H1 (cell line): Measurements from ENCODE around the gene HPRT1. TPM values are rescaled to one million over a fixed set of nuclear protein-coding genes. Genes with fewer than 3 reads are reported as not detected.

ENCODE experiments used
- CTCF ChIA-PET: fragments of 300-600 bp; sonication (Branson Sonifier 250); formaldehyde crosslinking; loops from one replicate; lab custom pipeline; 2021; ENCODE audit not compliant: partially characterized antibody; lab: Charles Lee
- POLR2A ChIA-PET: fragments of 300-600 bp; sonication (Branson Sonifier 250); formaldehyde crosslinking; loops from one replicate; lab custom pipeline; 2021; ENCODE audit warnings: inconsistent platforms; ENCODE audit not compliant: partially characterized antibody; lab: Charles Lee
- DNase-seq, 2 experiments: peaks; one replicate each; pipeline versions ENCODE4 v3.0.0 to v3.0.0-alpha.2; 2010 to 2022; ENCODE audit warnings: low spot score in 2 of 2, low read depth in 1 of 2, mixed read lengths in 1 of 2
- FAIRE-seq: peaks from 2 replicates; lab custom pipeline; 2011; peaks lifted over from hg19 to GRCh38; lab: Jason Lieb, UNC
- H2AFZ ChIP-seq: 2 replicates; pipeline ENCODE4 v1.8.1; 2012; ENCODE audit warnings: low read length, inconsistent platforms
- H2AK5ac ChIP-seq: 2 replicates; pipeline ENCODE4 v1.6.1; 2013; ENCODE audit warnings: low read depth, low read length
- H2BK120ac ChIP-seq: replicated peaks from 2 replicates; pipeline ENCODE3; 2013; ENCODE audit warnings: low read depth, low read length, inconsistent platforms
- H2BK12ac ChIP-seq: 2 replicates; pipeline ENCODE4 v1.6.1; 2013; ENCODE audit warnings: low read depth, low read length
- H2BK15ac ChIP-seq: 2 replicates; pipeline ENCODE4 v1.6.1; 2013; ENCODE audit warnings: low read length
- H2BK20ac ChIP-seq: 2 replicates; pipeline ENCODE4 v1.6.1; 2013; ENCODE audit warnings: low read length
- H2BK5ac ChIP-seq: 2 replicates; pipeline ENCODE4 v1.6.1; 2013; ENCODE audit warnings: low read depth, low read length
- H3K14ac ChIP-seq: 2 replicates; pipeline ENCODE4 v1.6.1; 2013; ENCODE audit warnings: inconsistent platforms; ENCODE audit not compliant: insufficient read length
- H3K18ac ChIP-seq: 2 replicates; pipeline ENCODE4 v1.6.1; 2013; ENCODE audit warnings: low read length; ENCODE audit errors: extremely low read depth
- H3K23ac ChIP-seq: 2 replicates; pipeline ENCODE4 v1.6.1; 2013; ENCODE audit warnings: inconsistent platforms; ENCODE audit not compliant: insufficient read length
- H3K23me2 ChIP-seq: 2 replicates; pipeline ENCODE4 v1.6.1; 2013; ENCODE audit warnings: low read depth, low read length
- H3K27ac ChIP-seq: 2 replicates; pipeline ENCODE4 v1.6.1; 2011; ENCODE audit warnings: low read depth, low read length, inconsistent platforms
- H3K27me3 ChIP-seq, 4 experiments: replicated peaks in 1 of 4; 1 replicate in 1 of 4; 2 replicates in 3 of 4; pipeline versions ENCODE4 v1.6.1 to v1.8.1; 2011 to 2013; ENCODE audit warnings: low read length in 3 of 4, mild to moderate bottlenecking in 3 of 4, inconsistent platforms in 2 of 4, mixed read lengths in 2 of 4, moderate library complexity in 1 of 4; ENCODE audit not compliant: control insufficient read depth in 3 of 4, insufficient read depth in 3 of 4; ENCODE audit errors: extremely low read depth in 1 of 4
- H3K36me3 ChIP-seq, 4 experiments: 2 replicates each; pipeline versions ENCODE4 v1.6.1 to v1.8.1; 2011 to 2013; ENCODE audit warnings: mild to moderate bottlenecking in 4 of 4, low read length in 3 of 4, moderate library complexity in 2 of 4, control low read depth in 1 of 4, inconsistent platforms in 1 of 4; ENCODE audit not compliant: insufficient read depth in 4 of 4, control insufficient read depth in 2 of 4
- H3K4ac ChIP-seq: replicated peaks from 2 replicates; pipeline ENCODE3; 2013; ENCODE audit warnings: low read length, low read depth, mixed read lengths, inconsistent platforms; ENCODE audit not compliant: insufficient read length
- H3K4me1 ChIP-seq, 4 experiments: replicated peaks in 1 of 4; 1 replicate in 1 of 4; 2 replicates in 3 of 4; pipeline versions ENCODE4 v1.6.1 to v1.8.1; 2011 to 2013; ENCODE audit warnings: low read length in 3 of 4, inconsistent platforms in 2 of 4, mixed read lengths in 1 of 4; ENCODE audit not compliant: insufficient read depth in 4 of 4, control insufficient read depth in 3 of 4
- H3K4me2 ChIP-seq, 2 experiments: 2 replicates each; pipeline versions ENCODE4 v1.6.1 to v1.8.1; 2011 to 2013; ENCODE audit warnings: low read depth in 2 of 2, low read length in 2 of 2, control low read depth in 1 of 2, inconsistent platforms in 1 of 2, mild to moderate bottlenecking in 1 of 2; ENCODE audit not compliant: insufficient read depth in 1 of 2
- H3K4me3 ChIP-seq, 4 experiments: fragments of 200-600, 300-600 bp in 1 of 4; sonication (generic), shearing (Covaris generic), sonication (Bioruptor Twin) in 1 of 4; 2 replicates each; pipeline versions ENCODE4 v1.5.1 to v1.8.1; 2011 to 2016; ENCODE audit warnings: low read length in 4 of 4, low read depth in 3 of 4, control low read depth in 2 of 4, inconsistent platforms in 2 of 4, mild to moderate bottlenecking in 2 of 4, mixed read lengths in 1 of 4, moderate library complexity in 1 of 4; ENCODE audit not compliant: insufficient read depth in 2 of 4; ENCODE audit errors: extremely low read depth in 1 of 4
- H3K56ac ChIP-seq: replicated peaks from 2 replicates; pipeline ENCODE3; 2013; ENCODE audit warnings: low read depth, mild to moderate bottlenecking, mixed read lengths, low read length, inconsistent platforms; ENCODE audit not compliant: insufficient read length
- H3K79me1 ChIP-seq: 2 replicates; pipeline ENCODE4 v1.6.1; 2013; ENCODE audit warnings: low read depth, low read length, control low read depth
- H3K79me2 ChIP-seq, 2 experiments: 2 replicates each; pipeline versions ENCODE4 v1.6.1 to v1.8.1; 2012 to 2013; ENCODE audit warnings: low read length in 2 of 2, mild to moderate bottlenecking in 2 of 2, inconsistent platforms in 1 of 2; ENCODE audit not compliant: insufficient read depth in 2 of 2, control insufficient read depth in 1 of 2
- H3K9ac ChIP-seq, 4 experiments: replicated peaks in 1 of 4; 1 replicate in 1 of 4; 2 replicates in 3 of 4; pipeline versions ENCODE4 v1.6.1 to v1.8.1; 2011 to 2013; ENCODE audit warnings: low read depth in 3 of 4, low read length in 3 of 4, control low read depth in 2 of 4, mild to moderate bottlenecking in 2 of 4, moderate library complexity in 2 of 4, inconsistent platforms in 1 of 4; ENCODE audit errors: extremely low read depth in 1 of 4
- H3K9me3 ChIP-seq, 2 experiments: 2 replicates each; pipeline versions ENCODE4 v1.6.1 to v1.8.1; 2012 to 2013; ENCODE audit warnings: mild to moderate bottlenecking in 2 of 2, moderate library complexity in 2 of 2, control low read depth in 1 of 2, inconsistent platforms in 1 of 2, low read depth in 1 of 2, low read length in 1 of 2, mixed read lengths in 1 of 2; ENCODE audit not compliant: insufficient read depth in 2 of 2
- H4K20me1 ChIP-seq, 2 experiments: replicated peaks in 1 of 2; 2 replicates each; pipeline versions ENCODE3 to v1.8.1; 2011 to 2013; ENCODE audit warnings: inconsistent platforms in 2 of 2, low read length in 2 of 2, mild to moderate bottlenecking in 1 of 2; ENCODE audit not compliant: insufficient read depth in 2 of 2, control insufficient read depth in 1 of 2
- H4K5ac ChIP-seq: 2 replicates; pipeline ENCODE4 v1.6.1; 2013; ENCODE audit warnings: low read length, low read depth, mixed read lengths, inconsistent platforms; ENCODE audit not compliant: insufficient read length
- H4K8ac ChIP-seq: 2 replicates; pipeline ENCODE4 v1.8.0; 2013; ENCODE audit warnings: mild to moderate bottlenecking, moderate library complexity, low read length, inconsistent platforms; ENCODE audit not compliant: insufficient read depth; ENCODE audit errors: extremely low read depth
- H4K91ac ChIP-seq: replicated peaks from 2 replicates; pipeline ENCODE3; 2013; ENCODE audit warnings: low read length, mixed read lengths, inconsistent platforms; ENCODE audit not compliant: insufficient read length
- BRCA1 ChIP-seq: IDR thresholded peaks from 2 replicates; pipeline ENCODE4 v1.6.1; 2012; ENCODE audit warnings: low read depth, low read length, improper control_type of control experiment
- CBX5 ChIP-seq: fragments of 300-800, 300-1000 bp; sonication (generic); IDR thresholded peaks from 2 replicates; pipeline ENCODE4 v1.7.1; 2016; ENCODE audit warnings: antibody characterized with exemption, low read length, low read depth
- CBX8 ChIP-seq: fragments of 300-800, 300-1000 bp; sonication (generic); IDR thresholded peaks from 2 replicates; pipeline ENCODE4 v1.7.1; 2016; ENCODE audit warnings: low read depth, low read length, borderline replicate concordance
- FOSL1 ChIP-seq: IDR thresholded peaks from 2 replicates; pipeline ENCODE4 v1.6.1; 2011; ENCODE audit warnings: mild to moderate bottlenecking, low read depth, low read length, moderate library complexity; ENCODE audit not compliant: insufficient read depth
- NANOG ChIP-seq: IDR thresholded peaks from 2 replicates; pipeline ENCODE4 v1.6.1; 2011; ENCODE audit warnings: low read length, low read depth, mild to moderate bottlenecking, inconsistent platforms; ENCODE audit not compliant: insufficient read depth, poor library complexity, severe bottlenecking
- RBBP5 ChIP-seq: IDR thresholded peaks from 2 replicates; pipeline ENCODE4 v1.7.1; 2012; ENCODE audit warnings: low read depth, mild to moderate bottlenecking, inconsistent platforms, low read length, moderate library complexity, borderline replicate concordance
- SIRT6 ChIP-seq: IDR thresholded peaks from one replicate; pipeline ENCODE4 v1.7.1; 2012; ENCODE audit warnings: low read length, inconsistent platforms
- SIX5 ChIP-seq: IDR thresholded peaks from 2 replicates; pipeline ENCODE4 v1.6.1; 2011; ENCODE audit warnings: mild to moderate bottlenecking, low read depth, low read length
- SUZ12 ChIP-seq: fragments of 200-600 bp; sonication (generic); IDR thresholded peaks from 2 replicates; pipeline ENCODE4 v1.6.1; 2012; ENCODE audit warnings: mild to moderate bottlenecking, inconsistent platforms, low read length, moderate library complexity, mixed read lengths
- TAF1 ChIP-seq: IDR thresholded peaks from 2 replicates; pipeline ENCODE4 v1.6.1; 2011; ENCODE audit warnings: mild to moderate bottlenecking, low read depth, low read length
- TAF7 ChIP-seq: optimal IDR thresholded peaks from 2 replicates; pipeline ENCODE3; 2011; ENCODE audit warnings: low read depth, mild to moderate bottlenecking, inconsistent platforms, low read length, moderate library complexity, borderline replicate concordance
- TBP ChIP-seq: IDR thresholded peaks from 2 replicates; pipeline ENCODE4 v1.6.1; 2011; ENCODE audit warnings: low read depth, low read length, improper control_type of control experiment
- WGBS, 2 experiments: shearing (Covaris generic) in 1 of 2; methylation state at CpG; one replicate each; pipeline versions ENCODE4 v1.1.6 to v1.1.7; 2013 to 2015; ENCODE audit warnings: low lambda C conversion rate in 2 of 2, mixed read lengths in 2 of 2, inconsistent platforms in 1 of 2, low coverage in 1 of 2, missing lambda C conversion rate in 1 of 2; ENCODE audit not compliant: insufficient replicate concordance in 2 of 2, insufficient coverage in 1 of 2, insufficient read length in 1 of 2; ENCODE audit errors: extremely low coverage in 1 of 2, missing lambda C conversion rate in 1 of 2; 5-methylcytosine and 5-hydroxymethylcytosine counted together
- polyA plus RNA-seq, 7 experiments: library from polyadenylated mRNA; depleted of rRNA in 3 of 7; stranded (reverse) in 5 of 7; unstranded in 2 of 7; fragments of >200 nt in 5 of 7; fragments of 200-250 nt in 2 of 7; gene quantifications; 1 replicate in 5 of 7; 2 replicates in 1 of 7; 4 replicates in 1 of 7; pipeline versions ENCODE4 v1.2.1 to v1.2.3, GENCODE V29; 2011 to 2013; ENCODE audit warnings: missing spikeins in 2 of 7, mixed read lengths in 2 of 7
- total RNA-seq: library from RNA; stranded (reverse); fragmentation: NEBNext Ultra II Directional; extraction: Animal tissue kit (Norgen Biotek cat#: 25700); gene quantifications from 2 replicates; pipeline ENCODE4 v1.2.1, GENCODE V29; 2021
- TF ChIP-seq, protein P1 (sequence below): IDR thresholded peaks from 2 replicates; pipeline ENCODE4 v1.6.1; 2012; ENCODE audit warnings: inconsistent platforms

The HPRT1 gene
- total and polyA plus RNA-seq, 2 of the 8 experiments (the other 6 are each of a cell fraction or from before 2014, with no cell fraction given): 16.9 to 49.5 TPM

DNA sequence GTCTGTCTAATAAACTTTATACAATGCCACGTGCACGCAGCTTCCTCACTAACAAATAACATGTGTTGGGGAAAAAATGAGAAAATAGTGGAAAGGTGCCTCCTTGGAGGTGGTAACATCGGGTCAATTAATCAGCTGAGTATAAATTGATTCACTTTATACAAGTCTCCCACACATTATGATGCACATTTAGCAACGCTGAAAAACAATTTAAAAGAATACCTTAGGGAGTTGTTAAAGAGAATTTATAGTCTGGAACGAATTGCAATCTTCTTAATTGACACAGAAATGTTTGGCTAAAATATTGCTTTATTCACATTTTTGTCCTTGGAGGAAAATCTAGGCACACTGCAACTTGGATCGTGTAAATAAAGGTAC lies 84.2 kb downstream of the HPRT1 start:
- POLR2A ChIA-PET: interaction anchor here (0.7 to 1.2 kb wide), 2 partner anchors 10 to 60 kb away, joined by 3 to 4 read pairs; no protein-coding TSS in a partner anchor
- DNase-seq (no peak), FAIRE-seq (no peak)
- Histone ChIP-seq H3K56ac (no peak overlapping the region), H4K8ac (no peak overlapping the region; the same call in 1 of the 2 replicates), H3K9me3 (no peaks in the 10 kb centered on the region), H3K36me3 (no peaks in the 10 kb centered on the region), H3K18ac (no peak overlapping the region; the same call in 1 of the 2 replicates), H2BK20ac (no peak overlapping the region), H3K4ac (no peak overlapping the region), H3K27me3 (peaks cover 11 to 32% (median 24%) of the 10 kb centered on the region in 4 experiments; a peak in 6 of 7 replicates), H4K20me1 (no peaks in the 10 kb centered on the region), H2BK5ac (no peak overlapping the region), H3K9ac (peak overlapping the region in 1 of 4 experiments; percentile 34; a peak in 2 of 7 replicates), H4K5ac (no peak overlapping the region), H3K23me2 (peaks cover 5% of the 10 kb centered on the region; the same call in 1 of the 2 replicates), H3K79me2 (no peaks in the 10 kb centered on the region), H2AK5ac (no peak overlapping the region), H2BK120ac (peak overlapping the region; percentile 72), H3K23ac (no peak overlapping the region), H3K79me1 (no peaks in the 10 kb centered on the region), H2AFZ (no peak overlapping the region), H2BK12ac (no peak overlapping the region), H3K4me3 (peak overlapping the region; percentile 26 to 70 (median 47); a peak in 6 of 8 replicates), H2BK15ac (no peak overlapping the region), H4K91ac (no peak overlapping the region), H3K27ac (no peak overlapping the region), H3K14ac (no peak overlapping the region), H3K4me1 (peaks cover 2 to 19% (median 9%) of the 10 kb centered on the region in 4 experiments; a peak in 5 of 7 replicates), H3K4me2 (peak overlapping the region; percentile 71 to 87)
- 25% methylated on average over 6 of the region's 6 CpGs; no CpG with 5 or more reads in 1 of the 2 experiments for WGBS, 2 experiments
- CTCF ChIA-PET: interaction anchor here (0.9 to 2.3 kb wide), 3 partner anchors 23 to 222 kb away, joined by 3 to 10 read pairs (median 4); no protein-coding TSS in a partner anchor
- TF ChIP-seq RBBP5: no peak
- TF ChIP-seq FOSL1: no peak
- TF ChIP-seq TAF1: no peak
- TF ChIP-seq, protein P1, sequence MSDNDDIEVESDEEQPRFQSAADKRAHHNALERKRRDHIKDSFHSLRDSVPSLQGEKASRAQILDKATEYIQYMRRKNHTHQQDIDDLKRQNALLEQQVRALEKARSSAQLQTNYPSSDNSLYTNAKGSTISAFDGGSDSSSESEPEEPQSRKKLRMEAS: no peak
- TF ChIP-seq CBX8: no peak
- TF ChIP-seq TBP: no peak
- TF ChIP-seq CBX5: no peak
- no peak for TF ChIP-seq NANOG
- TF ChIP-seq TAF7: no peak
- TF ChIP-seq SIRT6: no peak
- no peak for TF ChIP-seq SIX5
- no peak for TF ChIP-seq BRCA1
- no peak for TF ChIP-seq SUZ12
